PFSK-1 (cell line): ENCODE results near the gene FOXP4.

ENCODE experiments used
- FOXP2 ChIP-seq: optimal IDR thresholded peaks from 2 replicates; pipeline ENCODE3; 2011; ENCODE audit warnings: borderline replicate concordance, control low read depth, inconsistent platforms; ENCODE audit not compliant: insufficient read depth; ENCODE audit errors: extremely low read length, extremely low read depth
- POLR2AphosphoS5 ChIP-seq: IDR thresholded peaks from 2 replicates; pipeline ENCODE4 v1.6.1; 2012; ENCODE audit warnings: low read depth, mild to moderate bottlenecking, control low read depth, low read length, moderate library complexity
- SIN3A ChIP-seq: IDR thresholded peaks from 2 replicates; pipeline ENCODE4 v1.6.1; 2012; ENCODE audit warnings: mild to moderate bottlenecking, low read length, moderate library complexity, borderline replicate concordance; ENCODE audit not compliant: insufficient read depth
- TF ChIP-seq, protein P1 (sequence below), 2 experiments: IDR thresholded peaks; 2 replicates each; pipeline versions ENCODE4 v1.6.1 to v1.8.0; 2011 to 2012; ENCODE audit warnings: low read depth in 2 of 2, low read length in 2 of 2, control low read depth in 1 of 2, inconsistent platforms in 1 of 2, mild to moderate bottlenecking in 1 of 2, moderate library complexity in 1 of 2; ENCODE audit not compliant: insufficient read depth in 1 of 2

DNA sequence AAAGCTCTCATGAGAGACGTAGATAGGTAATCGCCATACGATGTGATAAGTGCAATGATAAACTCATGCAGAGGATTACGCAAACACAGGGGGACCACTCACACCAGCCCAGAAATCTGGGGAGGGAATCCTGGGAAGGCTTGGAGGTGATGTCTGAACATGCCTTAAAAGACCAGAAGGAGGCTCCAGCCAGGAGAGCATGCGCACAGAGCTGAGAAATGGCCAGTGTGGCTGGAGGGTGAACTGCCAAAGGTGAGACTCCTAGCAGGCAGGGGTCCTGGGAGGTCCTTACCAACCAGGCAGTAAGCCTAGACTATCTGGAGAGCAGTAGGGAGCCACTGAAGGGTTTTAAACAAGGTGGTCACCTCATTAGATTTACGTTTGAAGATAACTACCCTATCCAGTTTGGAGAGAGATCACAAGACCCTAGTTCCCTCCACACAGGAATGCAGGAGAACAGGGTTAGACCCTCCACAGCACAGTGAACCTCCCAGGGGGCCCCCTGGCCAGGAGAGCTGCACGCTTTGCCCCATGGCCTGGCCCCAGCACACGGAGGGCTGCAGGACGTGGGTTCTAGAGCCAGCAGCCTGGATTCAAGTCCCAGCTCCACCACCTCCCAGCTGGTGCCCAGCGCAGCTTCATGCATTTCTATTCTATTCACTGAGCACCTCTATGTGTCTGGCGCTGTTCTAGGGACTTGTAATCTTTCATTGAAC is 105.2 kb downstream of the FOXP4 start:
- TF ChIP-seq, protein P1, sequence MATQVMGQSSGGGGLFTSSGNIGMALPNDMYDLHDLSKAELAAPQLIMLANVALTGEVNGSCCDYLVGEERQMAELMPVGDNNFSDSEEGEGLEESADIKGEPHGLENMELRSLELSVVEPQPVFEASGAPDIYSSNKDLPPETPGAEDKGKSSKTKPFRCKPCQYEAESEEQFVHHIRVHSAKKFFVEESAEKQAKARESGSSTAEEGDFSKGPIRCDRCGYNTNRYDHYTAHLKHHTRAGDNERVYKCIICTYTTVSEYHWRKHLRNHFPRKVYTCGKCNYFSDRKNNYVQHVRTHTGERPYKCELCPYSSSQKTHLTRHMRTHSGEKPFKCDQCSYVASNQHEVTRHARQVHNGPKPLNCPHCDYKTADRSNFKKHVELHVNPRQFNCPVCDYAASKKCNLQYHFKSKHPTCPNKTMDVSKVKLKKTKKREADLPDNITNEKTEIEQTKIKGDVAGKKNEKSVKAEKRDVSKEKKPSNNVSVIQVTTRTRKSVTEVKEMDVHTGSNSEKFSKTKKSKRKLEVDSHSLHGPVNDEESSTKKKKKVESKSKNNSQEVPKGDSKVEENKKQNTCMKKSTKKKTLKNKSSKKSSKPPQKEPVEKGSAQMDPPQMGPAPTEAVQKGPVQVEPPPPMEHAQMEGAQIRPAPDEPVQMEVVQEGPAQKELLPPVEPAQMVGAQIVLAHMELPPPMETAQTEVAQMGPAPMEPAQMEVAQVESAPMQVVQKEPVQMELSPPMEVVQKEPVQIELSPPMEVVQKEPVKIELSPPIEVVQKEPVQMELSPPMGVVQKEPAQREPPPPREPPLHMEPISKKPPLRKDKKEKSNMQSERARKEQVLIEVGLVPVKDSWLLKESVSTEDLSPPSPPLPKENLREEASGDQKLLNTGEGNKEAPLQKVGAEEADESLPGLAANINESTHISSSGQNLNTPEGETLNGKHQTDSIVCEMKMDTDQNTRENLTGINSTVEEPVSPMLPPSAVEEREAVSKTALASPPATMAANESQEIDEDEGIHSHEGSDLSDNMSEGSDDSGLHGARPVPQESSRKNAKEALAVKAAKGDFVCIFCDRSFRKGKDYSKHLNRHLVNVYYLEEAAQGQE (IDR thresholded peaks at IDR 0.05; ENCODE audit: insufficient read depth in 1 of 2, low read depth in 2 of 2, low read length in 2 of 2) = no peak
- TF ChIP-seq FOXP2 = no peak
- no peak for TF ChIP-seq POLR2AphosphoS5
- no peak for TF ChIP-seq SIN3A
